GM21576 (cell line): ENCODE data around the gene DEPDC5.
"Not testable (repeated sequence)": the region's sequence is repeated elsewhere in the genome, so short reads cannot be mapped to it uniquely, and the experiment has no call there.

ENCODE experiments used
- ATAC-seq: cut with Tn5 transposase; IDR thresholded peaks from one replicate; pipeline ENCODE4 v1.9.1; 2021; ENCODE audit warnings: mild to moderate bottlenecking, moderate library complexity; ENCODE audit not compliant: unreplicated experiment

Gene DEPDC5

GRCh38 chr22:31813898-31814297 is 60.1 kb downstream of the DEPDC5 start:
- not testable (repeated sequence) for ATAC-seq

- ATAC-seq: no peak
Measured at GRCh38 chr22:31814942-31815341, 61.1 kb downstream of the DEPDC5 start.

- not testable (repeated sequence) for ATAC-seq
Measured at GRCh38 chr22:31815383-31815814, 61.6 kb downstream of the DEPDC5 start.

- ATAC-seq: no peak
Measured at GRCh38 chr22:31816750-31817149, 62.9 kb downstream of the DEPDC5 start.

- ATAC-seq: no peak
Measured at GRCh38 chr22:31818481-31819392, 64.9 kb downstream of the DEPDC5 start.

GRCh38 chr22:31820655-31821054 is 66.8 kb downstream of the DEPDC5 start:
- ATAC-seq: no peak

- ATAC-seq: no peak
Measured at GRCh38 chr22:31821572-31821971, 67.8 kb downstream of the DEPDC5 start.

- ATAC-seq: no peak
Measured at GRCh38 chr22:31822523-31822922, 68.7 kb downstream of the DEPDC5 start.

GRCh38 chr22:31825513-31825912 is 71.7 kb downstream of the DEPDC5 start:
- ATAC-seq: no peak

GRCh38 chr22:31826443-31826842 is 72.6 kb downstream of the DEPDC5 start:
- ATAC-seq: no peak

- ATAC-seq: no peak
Measured at GRCh38 chr22:31828739-31829138, 74.9 kb downstream of the DEPDC5 start.

GRCh38 chr22:31829505-31829904 is 75.7 kb downstream of the DEPDC5 start:
- no peak for ATAC-seq

GRCh38 chr22:31830721-31831070 is 76.9 kb downstream of the DEPDC5 start:
- ATAC-seq: no peak

GRCh38 chr22:31833930-31834329 is 80.1 kb downstream of the DEPDC5 start:
- ATAC-seq: no peak

GRCh38 chr22:31836010-31836409 is 82.2 kb downstream of the DEPDC5 start:
- no peak for ATAC-seq

- ATAC-seq: no peak
Measured at GRCh38 chr22:31838917-31839316, 85.1 kb downstream of the DEPDC5 start.

- ATAC-seq: no peak
Measured at GRCh38 chr22:31839986-31840385, 86.2 kb downstream of the DEPDC5 start.

- ATAC-seq: no peak
Measured at GRCh38 chr22:31840585-31840984, 86.8 kb downstream of the DEPDC5 start.

- no peak for ATAC-seq
Measured at GRCh38 chr22:31841078-31841827, 87.4 kb downstream of the DEPDC5 start.

GRCh38 chr22:31843526-31843925 is 89.7 kb downstream of the DEPDC5 start:
- ATAC-seq: no peak

GRCh38 chr22:31844941-31845340 is 91.1 kb downstream of the DEPDC5 start:
- no peak for ATAC-seq
